GM12878 (cell line): ENCODE data around the gene PUDP. TPM values are rescaled to one million over a fixed set of nuclear protein-coding genes. Genes with fewer than 3 reads are reported as not detected.
A peak's percentile ranks its signal among the peaks of the same experiment; 100 is the strongest.

Source experiments
- ATAC-seq: fragments of 200-7000 bp; cut with Tn5 transposase; 3 replicates; pipeline ENCODE4 v1.9.1; 2020; ENCODE audit warnings: mild to moderate bottlenecking, moderate library complexity
- BruUV-seq: library from RNA; stranded (reverse); fragments of 400-500 nt; replicated peaks from 2 replicates; lab custom pipeline; 2021; lab: Mats Ljungman, UMichigan
- CTCF ChIA-PET: fragments of 300-600 bp; sonication (Branson Sonifier 250); formaldehyde crosslinking; extraction: SDS; loops from one replicate; lab custom pipeline; 2021; ENCODE audit warnings: inconsistent platforms; lab: Yijun Ruan, JAX
- POLR2A ChIA-PET: fragments of 350-600 bp; formaldehyde crosslinking; extraction: SDS; loops from one replicate; lab custom pipeline; 2021; ENCODE audit warnings: inconsistent platforms; lab: Charles Lee
- RAD21 ChIA-PET: fragments of 300-600 bp; sonication (Branson Sonifier 250); formaldehyde crosslinking; loops from one replicate; lab custom pipeline; 2023; ENCODE audit warnings: antibody characterized with exemption; ENCODE audit not compliant: unreplicated experiment; lab: Charles Lee
- SMC1A ChIA-PET: fragments of 300-600 bp; sonication (Branson Sonifier 250); formaldehyde crosslinking; loops from one replicate; lab custom pipeline; 2023; ENCODE audit not compliant: unreplicated experiment, uncharacterized antibody; lab: Charles Lee
- DNase-seq: peaks from one replicate; pipeline ENCODE4 v3.0.0-alpha.2; 2011; ENCODE audit warnings: low read depth, low spot score
- FAIRE-seq: peaks from 3 replicates; lab custom pipeline; 2011; peaks lifted over from hg19 to GRCh38; lab: Jason Lieb, UNC
- H2AFZ ChIP-seq: 2 replicates; pipeline ENCODE4 v1.6.0; 2011; ENCODE audit warnings: low read depth, low read length, control low read depth; ENCODE audit not compliant: control insufficient read depth
- H3K27ac ChIP-seq: 2 replicates; pipeline ENCODE4 v1.5.1; 2011; ENCODE audit warnings: control low read depth; ENCODE audit not compliant: control insufficient read depth, insufficient read depth
- H3K27me3 ChIP-seq, 2 experiments: replicated peaks in 1 of 2; 2 replicates each; pipeline versions ENCODE4 v1.6.0 to v1.6.1; 2011; ENCODE audit warnings: low read length in 1 of 2; ENCODE audit not compliant: control insufficient read depth in 2 of 2, insufficient read depth in 2 of 2
- H3K36me3 ChIP-seq, 2 experiments: 2 replicates each; pipeline ENCODE4 v1.5.1; 2011; ENCODE audit warnings: low read length in 1 of 2; ENCODE audit not compliant: control insufficient read depth in 2 of 2, insufficient read depth in 2 of 2
- H3K4me1 ChIP-seq: 2 replicates; pipeline ENCODE4 v1.6.1; 2011; ENCODE audit warnings: mild to moderate bottlenecking, low read length, moderate library complexity, mixed read lengths; ENCODE audit not compliant: control insufficient read depth, insufficient read depth
- H3K4me2 ChIP-seq: 2 replicates; pipeline ENCODE4 v1.6.0; 2011; ENCODE audit warnings: control low read depth; ENCODE audit not compliant: control insufficient read depth, insufficient read depth
- H3K4me3 ChIP-seq: fragments of 200-600 bp; sonication (generic); 2 replicates; pipeline ENCODE4 v1.5.1; 2016
- H3K79me2 ChIP-seq: 2 replicates; pipeline ENCODE4 v1.6.0; 2011; ENCODE audit warnings: low read length; ENCODE audit not compliant: control insufficient read depth, insufficient read depth
- H3K9ac ChIP-seq: 2 replicates; pipeline ENCODE4 v1.8.0; 2011; ENCODE audit warnings: low read length, control low read depth, mixed read lengths; ENCODE audit not compliant: control insufficient read depth, insufficient read depth
- H3K9me3 ChIP-seq: replicated peaks from 3 replicates; pipeline ENCODE4 v1.5.1; 2011; ENCODE audit warnings: mild to moderate bottlenecking, low read length; ENCODE audit not compliant: control insufficient read depth, insufficient read depth
- H4K20me1 ChIP-seq: 2 replicates; pipeline ENCODE4 v1.6.0; 2011; ENCODE audit not compliant: control insufficient read depth, insufficient read depth
- MLLT1 ChIP-seq: fragments of 450-650 bp; IDR thresholded peaks from 2 replicates; pipeline ENCODE4 v1.6.1; 2016; ENCODE audit warnings: mild to moderate bottlenecking
- ZBTB4 ChIP-seq: fragments of 450-650 bp; formaldehyde crosslinking; IDR thresholded peaks from 2 replicates; pipeline ENCODE4 v1.4.0; 2022; ENCODE audit warnings: mild to moderate bottlenecking, moderate library complexity
- WGBS: methylation state at CpG from one replicate; pipeline ENCODE4 v1.1.6; 2016; ENCODE audit warnings: low lambda C conversion rate; ENCODE audit not compliant: insufficient replicate concordance, insufficient coverage; ENCODE audit errors: missing lambda C conversion rate; 5-methylcytosine and 5-hydroxymethylcytosine counted together
- in situ Hi-C: fragments of 300-500 bp; cut with MboI; formaldehyde crosslinking; loops from 9 replicates; pipeline ENCODE4 v1.14.3; 2018; ENCODE audit warnings: mixed read lengths
- intact Hi-C: fragments of 100-400 bp; cut with micrococcal nuclease; formaldehyde crosslinking; loops from one replicate; pipeline ENCODE4 v1.14.2; 2022; ENCODE audit not compliant: unreplicated experiment
- polyA plus RNA-seq, 11 experiments: library from polyadenylated mRNA; depleted of rRNA in 4 of 11; unstranded in 6 of 11; stranded (reverse) in 5 of 11; fragments of >200 nt; fragmentation: Nextera tagmentation in 4 of 11; fragmentation: Illumina TruSeq in 1 of 11; extraction: Ambion mirVana in 4 of 11; extraction: Trizol in 1 of 11; gene quantifications; 1 replicate in 1 of 11; 2 replicates in 10 of 11; pipeline versions ENCODE4 v1.2.1 to v1.2.3, GENCODE V29; 2011 to 2016; ENCODE audit warnings: inconsistent platforms in 2 of 11, missing spikeins in 2 of 11, low read depth in 1 of 11
- total RNA-seq, 4 experiments: library from RNA; depleted of rRNA in 3 of 4; stranded (reverse); fragments of >200 nt in 3 of 4; fragmentation: Illumina TruSeq in 1 of 4; extraction: Trizol in 1 of 4; gene quantifications; 2 replicates each; pipeline versions ENCODE4 v1.2.1 to v1.2.3, GENCODE V29; 2013 to 2021

PUDP gene
- total and polyA plus RNA-seq, 10 of the 15 experiments (the other 5 are each of a cell fraction or from before 2014, with no cell fraction given): 30.8 to 83.5 (median 61.7) TPM

GRCh38 chrX:7108030-7108429 is 39.9 kb downstream of the PUDP start:
- Histone ChIP-seq H3K36me3 (peaks cover 2 to 7% of the 10 kb centered on the region in 2 experiments; a peak in 3 of 4 replicates), H4K20me1 (no peaks in the 10 kb centered on the region), H3K4me2 (no peak overlapping the region), H3K79me2 (peaks cover 29% of the 10 kb centered on the region), H3K4me1 (peaks cover 42% of the 10 kb centered on the region), H3K27me3 (no peaks in the 10 kb centered on the region), H3K27ac (no peak overlapping the region; the same call in 1 of the 2 replicates), H3K4me3 (no peak overlapping the region), H2AFZ (no peak overlapping the region), H3K9me3 (peaks cover 2% of the 10 kb centered on the region; the same call in 2 of the 3 replicates), H3K9ac (no peak overlapping the region)
- DNase-seq: no peak
- FAIRE-seq: no peak
- ChIA-PET SMC1A (interaction anchor here (4.8 to 6.9 kb wide), 3 partner anchors 17 to 39 kb away, joined by 55 to 80 read pairs (median 63); partner anchors contain the start of genes PUDP and STS), RAD21 (interaction anchor here (3.7 to 10.2 kb wide), 4 partner anchors 17 to 368 kb away, joined by 17 to 127 read pairs (median 76); partner anchors contain the start of genes PUDP and STS), POLR2A (interaction anchor here (2.8 to 10.2 kb wide), 2 partner anchors 18 to 39 kb away, joined by 28 to 117 read pairs; partner anchors contain the start of genes PUDP and STS), CTCF (interaction anchor here (0.8 to 5.2 kb wide), 3 partner anchors 17 to 38 kb away, joined by 4 to 34 read pairs (median 15); no protein-coding TSS in a partner anchor)
- in situ Hi-C loops: no loop called here
- ATAC-seq: no peak
- no peak for TF ChIP-seq ZBTB4
- 0 out of 2 replicates have a peak, but pooled peaks have one; percentile 51 for TF ChIP-seq MLLT1
- intact Hi-C loops: no loop called here
- WGBS: 100% methylated on average over 5 of the region's 5 CpGs
- no TSS peak for BruUV-seq
